NCI-H526 (cell line): ENCODE measurements around the gene SEC24A.
A peak's percentile ranks its signal among the peaks of the same experiment; 100 is the strongest.
"Not testable (repeated sequence)": the region's sequence is repeated elsewhere in the genome, so short reads cannot be mapped to it uniquely, and the experiment has no call there.

Experiments used
- DNase-seq, 2 experiments: peaks; one replicate each; lab custom pipeline; 2025; lab: John Stamatoyannopoulos, UW

SEC24A gene

DNA sequence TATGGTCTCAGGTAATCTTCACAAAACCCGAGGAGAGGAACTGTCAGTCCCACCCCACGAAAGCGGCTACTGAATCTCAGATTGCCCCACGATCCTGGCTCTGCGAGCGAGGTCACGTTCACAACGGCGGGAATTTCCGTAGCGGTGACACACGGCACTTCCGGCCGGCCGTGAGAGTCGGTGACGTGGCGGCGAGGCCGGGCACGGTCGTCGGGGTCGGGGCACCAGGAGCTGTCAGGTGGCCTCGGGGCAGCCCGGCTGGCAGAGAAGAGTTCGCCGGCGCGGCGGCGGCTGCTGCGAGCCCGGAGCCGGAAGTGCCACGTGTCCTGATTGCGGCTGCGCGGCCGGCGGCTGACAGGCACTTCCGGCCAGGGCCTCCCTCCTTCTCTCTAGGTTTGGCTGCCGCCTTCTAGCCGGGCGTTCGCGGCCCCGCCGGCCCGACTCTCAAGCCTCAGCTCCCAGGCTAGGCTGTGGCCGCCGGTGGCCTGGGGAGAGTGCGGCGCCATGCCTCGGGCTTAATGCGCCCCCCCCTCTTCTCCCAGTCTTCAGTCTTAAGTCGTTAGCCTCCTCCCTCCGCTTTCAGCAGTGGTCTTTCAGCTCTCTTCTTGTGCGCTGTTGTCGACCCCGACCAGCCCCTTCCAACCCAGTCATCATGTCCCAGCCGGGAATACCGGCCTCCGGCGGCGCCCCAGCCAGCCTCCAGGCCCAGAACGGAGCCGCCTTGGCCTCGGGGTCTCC, at the start of gene SEC24A:
Gene SEC24A, plus strand, starts transcription at position 361 of the 738 bp plus-strand sequence. Its CDS starts 292 bp downstream, at position 653.
- peak; percentile 46 to 88 for DNase-seq

DNA sequence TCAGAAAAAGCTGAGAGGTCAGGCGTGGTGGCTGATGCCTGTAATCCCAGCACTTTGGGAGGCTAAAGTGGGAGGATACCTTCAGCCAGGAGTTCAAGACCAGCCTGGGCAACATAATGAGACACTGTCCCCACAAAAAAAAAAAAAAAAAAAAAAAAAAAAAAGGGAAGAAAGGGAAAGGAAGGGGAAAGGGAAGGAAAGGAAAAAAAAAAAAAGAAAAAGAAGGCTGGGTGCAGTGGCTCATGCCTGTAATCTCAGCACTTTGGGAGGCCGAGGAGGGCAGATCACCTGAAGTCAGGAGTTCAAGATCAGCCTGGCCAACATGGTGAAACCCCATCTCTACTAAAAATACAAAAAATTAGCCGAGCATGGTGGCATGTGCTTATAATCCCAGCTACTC, 48.8 kb upstream of the SEC24A start:
- not testable (repeated sequence) for DNase-seq

DNA sequence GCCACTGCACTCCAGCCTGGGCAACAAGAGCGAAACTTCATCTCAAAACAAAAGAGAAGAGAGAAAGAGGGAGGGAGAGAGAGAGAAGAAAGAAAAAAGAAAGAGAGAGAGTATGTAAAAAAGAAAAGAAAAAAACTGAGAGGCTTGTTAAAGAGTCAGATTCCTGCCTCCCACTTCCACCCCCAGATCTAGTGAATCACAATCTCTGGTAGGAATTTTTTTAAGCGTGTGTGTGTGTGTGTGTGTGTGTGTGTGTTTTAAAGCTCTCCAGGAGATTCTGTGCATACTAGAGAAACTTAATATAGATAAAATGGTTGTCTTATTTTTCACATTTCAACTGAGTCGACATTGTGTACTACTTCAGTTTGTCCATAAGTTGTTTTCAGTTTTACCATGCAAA, 48.0 kb upstream of the SEC24A start:
- no peak for DNase-seq

DNA sequence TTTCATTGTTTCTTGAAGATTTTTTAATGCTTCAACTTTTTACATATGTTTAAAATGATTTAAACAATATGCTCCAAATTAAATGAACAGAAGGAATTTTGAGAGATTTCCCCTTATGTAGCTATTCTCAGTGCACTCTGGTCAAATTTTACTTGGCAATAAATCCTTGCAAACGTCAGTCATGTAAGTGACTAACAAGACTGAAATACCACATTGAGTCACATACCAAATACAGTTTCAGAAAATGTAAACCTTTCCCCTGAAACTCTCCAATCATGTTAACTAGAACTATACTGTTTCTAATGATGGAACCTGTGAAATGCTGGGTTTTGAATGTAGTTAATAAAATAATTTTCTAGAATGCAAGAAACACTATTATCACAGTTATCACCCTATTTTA, 45.5 kb upstream of the SEC24A start:
- DNase-seq = no peak

DNA sequence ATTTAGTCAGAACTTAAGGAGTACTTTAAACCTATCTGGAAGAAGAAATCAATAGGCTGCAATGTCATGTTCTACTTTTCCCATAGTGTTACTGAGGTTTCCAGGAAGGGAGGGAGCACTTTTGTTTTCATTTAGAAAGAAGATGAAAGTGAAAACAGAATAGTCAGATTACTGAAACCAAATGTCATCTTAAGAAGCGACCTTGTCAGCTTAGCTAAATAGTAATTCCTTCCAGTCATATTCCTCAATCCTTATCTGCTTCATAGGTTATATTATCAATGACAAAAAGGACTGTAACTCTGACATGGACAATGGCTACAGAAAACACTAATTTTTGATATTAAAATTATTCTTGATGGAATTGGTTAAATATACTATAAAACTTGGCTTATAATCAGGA, 43.7 kb upstream of the SEC24A start:
- DNase-seq = no peak

DNA sequence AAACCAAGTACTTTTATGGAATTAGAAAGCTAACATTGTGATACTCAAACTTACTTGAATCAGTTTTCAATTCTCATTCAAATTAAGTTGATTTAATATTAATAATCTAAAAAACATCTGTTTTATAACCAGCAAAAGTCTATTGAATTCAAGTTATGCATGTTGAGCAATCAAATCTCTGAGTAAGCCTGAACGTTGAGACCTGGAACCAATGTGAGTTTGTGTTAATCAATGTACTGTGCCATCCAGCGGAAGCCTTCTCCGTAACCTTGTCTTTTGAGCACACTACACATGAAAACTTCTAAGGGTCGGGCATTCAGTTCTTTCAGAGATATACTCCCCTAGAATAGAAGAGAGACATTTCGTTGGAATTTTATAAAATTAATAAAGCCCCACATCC, 41.9 kb upstream of the SEC24A start:
- no peak for DNase-seq

DNA sequence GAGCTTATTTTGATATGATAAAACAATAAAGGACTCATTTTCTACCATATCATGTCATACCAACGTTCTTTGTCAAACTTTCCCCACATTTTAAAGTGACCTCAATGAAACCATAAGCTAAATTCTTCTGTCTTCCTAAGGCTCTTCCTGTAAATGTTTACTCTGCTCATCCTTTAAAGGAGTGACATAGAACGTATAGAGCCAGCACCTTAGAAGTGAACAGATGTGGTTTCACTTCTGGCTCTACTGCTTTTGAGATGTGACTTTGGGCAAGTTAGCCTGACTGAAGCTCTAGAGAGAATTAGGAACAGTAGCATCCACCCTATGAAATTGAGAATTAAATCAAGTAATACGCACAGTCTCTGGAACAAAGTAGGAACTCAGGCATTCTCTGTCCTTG, 40.0 kb upstream of the SEC24A start:
- no peak for DNase-seq

DNA sequence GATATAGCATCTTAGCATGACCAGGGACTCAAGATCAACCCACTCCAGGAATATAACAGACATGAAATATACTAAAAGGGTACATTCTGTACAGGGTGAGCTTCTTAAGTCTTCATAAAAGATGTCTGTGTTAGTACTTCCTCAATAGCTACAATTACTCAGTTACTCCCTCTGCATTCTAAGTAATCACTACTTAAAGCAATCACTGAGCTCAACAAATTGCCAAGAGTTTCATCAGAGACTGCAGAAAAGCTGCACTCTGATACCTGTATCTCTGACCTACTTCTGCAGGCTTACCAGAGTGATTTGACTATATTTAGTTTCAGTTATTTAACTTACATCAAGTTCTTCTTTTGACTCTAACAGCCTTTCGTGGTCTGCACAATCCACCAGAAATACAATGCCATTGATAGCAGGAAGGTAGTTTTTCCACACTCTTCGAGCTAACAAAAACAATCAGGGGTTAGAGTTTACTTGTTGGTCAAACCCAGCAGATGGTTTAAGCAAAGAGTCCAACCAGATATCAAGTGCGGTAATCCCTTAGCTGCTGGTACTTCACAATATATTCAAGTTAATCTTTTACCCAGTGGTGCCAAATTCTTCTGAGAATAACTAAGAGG, 39.2 kb upstream of the SEC24A start:
- no peak for DNase-seq

DNA sequence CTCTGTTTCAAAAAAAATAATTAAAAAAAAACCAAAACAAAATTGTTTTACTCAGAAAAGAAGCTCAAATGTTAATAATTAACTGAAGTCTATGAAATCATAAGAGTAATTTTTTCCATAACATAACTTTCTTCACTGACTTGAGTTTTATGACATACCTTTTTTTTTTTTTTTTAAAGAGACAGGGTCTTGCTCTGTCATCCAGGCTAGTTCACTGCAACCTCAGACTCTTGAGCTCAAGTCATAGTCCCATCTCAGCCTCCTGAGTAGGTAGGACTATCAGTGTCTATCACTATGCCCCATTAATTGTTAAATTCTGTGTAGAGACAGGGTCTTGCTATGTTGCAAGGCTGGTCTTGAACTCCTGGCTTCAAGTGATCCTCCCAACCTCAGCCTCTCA, 37.9 kb upstream of the SEC24A start:
- DNase-seq = no peak

DNA sequence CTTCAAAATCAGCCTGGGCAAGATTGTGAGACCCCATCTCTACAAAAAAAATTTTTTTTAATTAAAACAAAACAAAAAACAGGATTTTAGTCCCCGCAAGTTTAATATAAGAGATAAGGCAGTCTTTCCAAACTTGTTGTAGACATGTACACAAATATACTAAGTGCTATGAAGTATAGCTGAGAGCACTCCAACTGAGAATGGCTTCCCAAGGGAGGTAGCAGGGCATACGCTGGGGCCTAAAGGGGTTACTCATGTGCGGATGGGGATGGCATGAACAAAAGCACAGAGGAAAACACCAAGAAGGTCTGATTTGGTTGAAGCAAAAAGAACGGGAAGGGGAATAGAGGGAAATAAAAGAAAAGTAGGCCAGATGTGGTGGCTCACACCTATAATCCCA, 37.1 kb upstream of the SEC24A start:
- no peak for DNase-seq

DNA sequence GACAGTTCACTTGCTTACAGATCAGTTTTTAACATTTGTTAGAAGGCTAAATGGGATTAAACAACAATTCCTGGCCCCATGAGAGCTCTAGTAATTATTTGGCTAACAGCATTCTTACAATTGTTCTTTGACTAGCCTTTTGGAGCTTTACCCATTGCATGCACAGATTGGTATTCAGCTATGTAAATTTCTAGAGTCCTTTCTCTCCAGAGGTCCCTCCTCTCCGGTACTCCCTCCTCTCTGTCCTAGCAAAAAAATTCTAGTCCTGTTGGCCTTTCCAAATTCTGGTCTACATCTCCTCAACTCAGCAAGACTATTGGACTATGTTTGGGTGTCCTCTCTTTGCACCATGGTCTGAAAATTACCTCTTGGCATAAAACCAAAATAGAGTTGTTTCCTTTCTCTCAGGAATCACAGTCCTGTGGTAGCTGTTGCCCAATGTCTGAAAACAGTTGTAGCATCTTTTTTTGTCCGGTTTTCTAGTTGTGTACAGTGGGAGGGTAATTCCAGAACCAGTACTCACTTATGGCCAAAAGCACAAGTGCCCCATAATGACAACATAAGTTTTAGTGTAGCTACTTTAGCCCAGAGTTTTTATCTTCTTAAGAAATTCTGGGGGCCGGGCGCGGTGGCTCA, 34.0 kb upstream of the SEC24A start:
- DNase-seq = no peak

DNA sequence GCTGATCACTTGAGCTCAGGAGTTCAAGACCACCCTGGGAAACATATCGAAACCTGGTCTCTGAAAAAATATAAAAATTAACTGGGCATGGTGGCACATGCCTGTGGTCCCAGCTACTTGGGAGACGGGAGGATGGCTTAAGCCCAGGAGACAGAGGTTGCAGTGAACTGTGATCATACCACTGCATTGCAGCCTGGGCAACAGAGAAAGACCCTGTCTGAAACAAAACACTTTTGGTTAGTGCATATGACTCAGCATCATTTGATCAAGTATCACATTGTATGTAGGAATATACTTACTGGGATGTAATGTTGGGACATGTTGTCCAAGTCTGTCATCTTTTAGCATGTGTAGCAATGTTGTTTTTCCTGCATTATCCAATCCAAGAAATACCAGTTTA, 28.0 kb upstream of the SEC24A start:
- no peak for DNase-seq

DNA sequence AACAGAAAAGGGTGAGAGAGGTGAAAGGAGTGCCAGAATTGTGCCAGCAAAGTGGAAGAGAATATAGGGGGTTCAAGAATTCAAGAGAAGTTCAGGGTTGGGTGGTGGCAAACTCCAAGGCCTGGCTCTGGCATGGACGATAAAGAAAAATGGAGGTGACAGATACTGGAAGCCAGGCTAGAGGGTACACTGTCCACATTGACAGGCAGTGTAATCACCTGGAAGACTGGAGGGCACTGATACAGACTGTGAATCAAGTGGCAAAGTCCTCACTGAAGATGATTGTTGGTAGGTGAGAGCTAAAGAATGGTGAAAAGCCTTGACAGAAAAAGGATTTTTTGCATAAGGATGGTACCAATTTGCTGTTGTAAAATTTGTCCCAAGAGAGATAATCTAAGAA, 23.0 kb upstream of the SEC24A start:
- DNase-seq = no peak

DNA sequence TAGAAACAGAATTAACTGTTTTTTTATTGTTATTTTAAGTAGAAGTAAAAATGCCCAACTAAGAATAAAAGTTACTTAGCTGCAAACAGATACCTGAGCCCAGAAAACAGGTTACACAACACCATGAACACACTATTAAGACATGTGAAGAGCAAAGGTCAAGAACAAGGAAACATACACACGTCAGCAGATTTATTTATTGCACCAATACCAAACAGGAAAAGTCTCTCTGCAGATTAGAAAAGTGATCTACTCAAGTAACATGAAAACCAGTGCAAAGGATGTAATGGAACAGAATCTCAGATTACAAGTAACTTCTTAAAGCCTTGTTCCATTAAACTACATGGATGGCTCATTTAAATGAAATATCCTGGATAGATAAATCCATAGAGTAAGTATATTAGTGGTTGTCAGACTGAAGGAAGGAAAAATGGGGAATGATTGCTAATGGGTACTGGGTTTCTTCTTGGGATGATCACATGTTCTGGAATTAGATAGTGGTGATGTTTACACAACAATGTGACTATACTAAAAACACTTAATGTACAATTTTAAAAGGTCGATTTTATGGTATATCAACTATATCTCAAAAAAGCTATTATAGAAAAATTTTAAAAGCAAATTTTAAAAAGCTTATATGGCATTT, 22.1 kb upstream of the SEC24A start:
- no peak for DNase-seq

DNA sequence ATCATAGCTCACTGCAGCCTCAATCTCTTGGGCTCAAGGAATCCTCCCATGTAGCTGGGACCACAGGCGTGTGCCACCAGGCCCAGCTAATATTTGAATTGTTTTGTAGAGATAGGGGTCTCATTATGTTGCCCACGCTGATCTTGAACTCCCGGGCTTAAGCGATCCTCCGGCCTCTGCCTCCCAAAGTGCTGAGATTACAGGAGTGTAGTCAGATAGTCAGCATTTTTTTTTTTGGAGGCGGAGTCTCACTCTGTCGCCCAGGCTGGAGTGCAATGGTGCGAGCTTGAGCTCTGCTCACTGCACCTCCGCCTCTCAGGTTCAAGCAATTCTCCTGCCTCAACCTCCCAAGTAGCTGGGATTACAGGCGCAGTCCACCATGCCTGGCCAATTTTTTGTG, 14.4 kb upstream of the SEC24A start:
- DNase-seq = peak; percentile 66

DNA sequence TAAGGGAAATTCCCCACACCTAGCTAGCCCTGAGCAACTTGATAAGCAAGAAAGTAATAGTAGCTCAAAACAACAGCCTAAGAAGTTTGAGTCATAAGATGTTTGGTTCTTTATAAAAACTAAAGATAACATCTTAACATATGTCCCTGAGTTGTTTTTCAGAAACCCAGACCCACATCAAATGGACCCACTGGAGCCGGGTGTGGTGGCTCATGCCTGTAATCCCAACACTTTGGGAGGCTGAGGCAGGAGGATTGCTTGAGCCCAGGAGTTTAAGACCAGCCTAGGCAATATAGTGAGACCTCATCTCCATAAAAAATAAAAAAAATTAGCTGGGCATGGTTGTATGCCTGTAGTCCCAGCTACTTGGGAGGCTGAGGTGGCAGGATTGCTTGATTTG, 13.2 kb upstream of the SEC24A start:
- DNase-seq = not testable (repeated sequence)

DNA sequence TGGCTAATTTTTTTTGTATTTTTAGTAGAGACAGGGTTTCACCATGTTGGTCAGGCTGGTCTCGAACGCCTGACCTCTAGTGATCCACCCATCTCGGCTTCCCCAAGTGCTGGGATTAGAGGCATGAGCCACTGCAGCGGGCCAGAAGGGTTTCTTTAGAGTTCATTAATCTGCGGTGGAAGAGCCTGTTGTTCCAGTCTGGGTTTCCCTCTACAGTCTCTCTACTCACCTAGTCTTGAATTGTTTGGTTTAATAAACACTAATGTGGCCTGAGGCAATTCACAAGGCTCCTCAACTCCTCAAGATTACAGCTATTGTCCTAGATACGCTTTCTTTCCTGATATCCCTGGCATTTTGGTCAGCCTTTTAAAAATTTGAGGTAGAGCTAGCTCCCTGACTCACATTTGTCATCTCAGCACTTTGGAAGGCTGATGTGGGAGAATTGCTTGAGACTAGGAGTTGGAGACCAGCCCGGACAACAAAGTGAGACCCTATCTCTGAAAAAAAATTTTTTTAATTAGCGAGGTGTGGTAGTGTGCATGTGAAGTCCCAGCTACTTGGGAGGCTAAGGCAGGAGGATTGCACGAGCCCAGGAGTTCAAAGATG, 11.4 kb upstream of the SEC24A start:
- DNase-seq = no peak

DNA sequence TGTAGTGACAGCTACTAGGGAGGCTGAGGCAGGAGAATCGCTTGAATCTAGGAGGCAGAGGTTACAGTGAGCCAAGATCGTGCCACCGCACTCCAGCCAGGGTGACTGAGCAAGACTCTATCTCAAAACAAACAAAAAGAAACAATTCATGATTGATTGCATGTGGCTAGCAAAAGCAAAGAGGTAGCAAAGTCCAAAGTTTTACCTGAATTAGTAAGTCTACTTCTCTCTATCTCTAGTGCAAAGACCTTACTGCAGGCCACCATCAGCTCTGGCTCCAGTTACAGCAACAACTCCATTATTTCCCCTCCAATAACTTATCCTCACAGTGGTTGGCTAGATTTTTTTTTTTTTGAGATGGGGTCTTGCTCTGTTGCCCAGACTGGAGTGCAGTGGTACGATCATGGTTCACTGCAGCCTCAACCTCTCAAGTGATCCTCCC, 9.8 kb upstream of the SEC24A start:
- DNase-seq = no peak

DNA sequence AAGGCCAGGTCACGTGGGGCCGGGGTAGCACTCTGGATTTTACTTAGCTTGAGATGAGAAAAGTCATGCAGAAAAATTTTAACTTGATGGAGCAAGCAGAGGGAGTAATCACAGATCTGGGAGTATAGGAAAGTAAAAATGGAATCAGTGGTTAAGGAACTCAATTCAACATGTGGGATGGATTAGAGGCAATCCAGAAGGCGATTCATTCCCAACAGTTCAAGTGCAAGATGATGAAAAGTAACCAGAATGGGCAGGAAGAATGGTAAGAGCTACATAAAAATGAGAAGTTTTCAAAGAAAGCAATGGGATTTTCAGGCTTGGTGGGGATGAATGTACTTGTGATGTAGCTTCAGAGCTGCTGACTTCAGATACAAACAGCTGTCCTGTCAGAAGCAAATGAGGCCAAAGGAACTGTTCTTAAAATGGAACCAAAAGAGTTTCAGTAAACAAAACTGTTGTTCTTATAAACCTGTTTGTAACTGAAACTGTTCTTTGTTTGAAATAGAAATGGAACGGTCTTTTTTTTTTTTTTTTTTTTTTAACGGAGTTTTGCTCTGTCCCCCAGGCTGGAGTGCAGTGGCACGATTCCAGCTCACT, 5.6 kb upstream of the SEC24A start:
- no peak for DNase-seq

DNA sequence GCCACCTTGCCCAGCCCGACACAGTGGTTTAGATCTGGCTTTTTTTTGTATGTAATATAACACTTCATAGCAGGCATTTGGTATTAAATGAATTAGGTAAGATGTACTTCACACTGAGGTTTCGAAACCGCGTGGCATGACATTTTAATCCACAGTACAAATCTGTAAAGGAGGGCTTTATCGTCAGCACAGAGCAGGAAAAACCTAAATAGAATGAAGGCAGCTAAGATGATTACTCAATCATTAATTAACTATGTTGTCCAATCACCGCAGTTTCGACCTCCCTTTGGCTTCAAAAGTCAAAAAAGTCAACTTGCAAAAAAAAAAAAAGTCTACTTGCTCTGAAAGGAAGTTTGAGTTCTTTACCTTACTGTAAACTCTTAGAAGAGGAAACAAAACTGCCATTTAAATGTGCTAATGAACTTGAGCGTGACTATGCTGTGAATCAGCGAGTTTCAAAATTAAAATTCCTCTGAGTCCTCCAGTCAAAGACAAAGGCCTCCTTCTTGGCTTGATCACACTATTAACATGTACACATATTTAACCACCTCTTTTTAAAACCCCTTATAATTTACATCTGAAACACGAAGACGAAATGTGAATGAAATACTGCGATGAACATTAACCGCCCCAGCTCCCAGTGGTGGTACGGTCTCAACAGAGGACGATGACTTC, 698 bp upstream of the SEC24A start:
- no peak for DNase-seq

DNA sequence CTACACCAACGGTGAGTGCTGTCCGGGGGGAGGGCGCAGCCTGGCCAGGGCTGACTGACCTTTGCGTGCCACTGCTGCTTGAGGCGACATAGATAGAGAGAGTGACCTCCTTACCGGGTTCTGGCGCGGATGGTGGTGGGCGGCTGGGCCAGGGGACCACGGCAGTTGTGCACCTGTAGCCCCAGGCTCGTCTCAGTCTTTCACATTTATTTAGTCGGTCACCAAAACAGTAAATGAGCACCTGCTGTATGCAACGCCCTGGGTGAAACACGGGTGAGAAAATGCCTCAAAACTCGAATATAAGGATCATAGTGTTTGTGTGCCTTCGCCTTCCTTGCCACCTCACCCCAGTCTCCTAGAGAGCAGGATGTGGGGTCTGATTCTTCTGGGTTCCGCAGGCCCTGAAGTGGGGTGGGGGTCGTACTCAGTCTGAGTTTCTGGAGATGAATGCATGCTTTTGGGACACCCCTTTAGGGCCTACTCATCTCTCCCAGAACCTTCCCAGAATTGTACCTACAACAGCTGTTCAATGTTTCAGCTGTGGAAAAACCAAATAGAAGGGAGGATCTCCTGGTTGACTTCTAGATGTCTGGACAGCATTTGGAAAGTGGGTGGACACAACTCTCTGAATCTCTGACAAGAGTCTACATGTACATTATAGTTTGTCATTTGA, 714 bp downstream of the SEC24A start:
- no peak for DNase-seq
